Measurements from ENCODE around the gene CD22. TPM values are rescaled to one million over a fixed set of nuclear protein-coding genes. Genes with fewer than 3 reads are reported as not detected.

CD22 gene
- total RNA-seq, 1 donor from 2014 or later, result 2.5 TPM

GRCh38 chr19:35314858-35315470 lies 14.0 kb upstream of the CD22 start:
- no peak for ATAC-seq

DNA sequence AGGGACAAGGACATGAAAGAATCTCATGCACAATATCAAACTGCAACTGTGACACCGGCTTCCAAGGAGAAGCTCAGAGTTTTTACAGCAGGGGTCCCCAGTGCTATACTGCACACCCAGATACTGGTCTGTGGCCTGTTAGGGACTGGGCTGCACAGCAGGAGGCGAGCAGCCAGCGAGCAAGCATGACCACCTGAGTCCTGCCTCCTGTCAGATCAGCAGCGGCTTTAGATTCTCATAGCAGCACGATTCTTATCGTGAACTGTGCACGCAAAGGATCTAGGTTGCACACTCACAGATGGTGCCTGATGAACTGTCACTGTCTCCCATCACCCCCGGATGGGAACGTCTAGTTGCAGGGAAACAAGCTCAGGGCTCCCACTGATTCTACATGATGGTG lies 13.1 kb upstream of the CD22 start:
- no peak for ATAC-seq

DNA sequence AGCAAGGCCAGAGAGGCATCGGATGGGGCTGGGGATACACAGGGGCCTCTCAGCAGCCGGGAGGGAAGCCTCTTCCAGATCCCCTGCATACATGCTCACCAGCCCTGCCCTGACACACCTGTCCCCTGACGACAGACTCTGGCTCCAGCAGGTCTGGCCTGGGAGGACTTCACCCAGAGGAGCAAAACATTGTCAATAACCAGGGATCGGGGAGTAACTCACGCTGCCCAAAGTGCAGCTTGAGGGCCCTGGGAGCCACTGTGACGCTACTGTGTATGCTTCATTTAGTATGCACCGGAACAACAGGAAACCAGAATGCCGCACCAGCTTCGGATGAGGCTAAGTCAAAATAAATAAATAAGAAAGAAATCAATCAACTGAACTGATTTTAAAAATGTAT lies 12.4 kb upstream of the CD22 start:
- no peak for ATAC-seq

- no peak for ATAC-seq
These were observed 11.4 kb upstream of the CD22 start for GRCh38 chr19:35317464-35318043.

GRCh38 chr19:35318679-35319448 lies 10.1 kb upstream of the CD22 start:
- ATAC-seq, result peak; percentile 94

DNA sequence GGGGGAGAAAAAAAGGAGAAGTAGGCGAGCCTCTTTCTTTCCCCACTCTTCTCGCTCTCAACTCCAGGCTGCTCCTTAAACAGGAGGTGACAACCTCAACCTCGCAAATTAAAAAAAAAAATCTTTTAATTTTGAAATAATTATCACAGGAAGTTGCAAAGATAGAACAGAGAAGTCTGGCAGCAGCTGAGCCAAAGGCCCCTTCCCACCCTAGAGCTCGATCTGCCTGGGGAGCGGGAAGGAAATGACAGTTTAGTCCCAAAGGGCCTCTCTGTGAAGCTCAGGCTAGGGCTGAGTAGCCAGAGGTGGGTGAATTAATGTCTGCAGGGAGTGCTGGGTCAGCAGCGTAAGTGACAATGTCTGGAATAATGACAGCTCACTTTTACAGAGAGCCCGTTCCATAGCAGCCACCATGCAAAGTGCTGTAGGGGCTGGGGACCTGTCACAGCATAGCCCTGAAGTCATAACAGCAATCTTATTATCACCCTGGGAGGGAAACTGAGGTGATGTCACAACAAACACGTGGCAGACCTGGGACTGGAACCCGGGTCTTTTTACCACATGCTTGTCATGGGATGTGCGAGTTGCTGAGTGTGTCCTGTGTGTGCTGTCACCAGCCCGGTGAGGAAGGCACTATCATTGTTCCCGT lies 8.8 kb upstream of the CD22 start:
- ATAC-seq, result no peak

GRCh38 chr19:35321291-35321690 lies 7.7 kb upstream of the CD22 start:
- ATAC-seq, result no peak

- ATAC-seq, result no peak
These were observed 7.0 kb upstream of the CD22 start for GRCh38 chr19:35322014-35322413.

DNA sequence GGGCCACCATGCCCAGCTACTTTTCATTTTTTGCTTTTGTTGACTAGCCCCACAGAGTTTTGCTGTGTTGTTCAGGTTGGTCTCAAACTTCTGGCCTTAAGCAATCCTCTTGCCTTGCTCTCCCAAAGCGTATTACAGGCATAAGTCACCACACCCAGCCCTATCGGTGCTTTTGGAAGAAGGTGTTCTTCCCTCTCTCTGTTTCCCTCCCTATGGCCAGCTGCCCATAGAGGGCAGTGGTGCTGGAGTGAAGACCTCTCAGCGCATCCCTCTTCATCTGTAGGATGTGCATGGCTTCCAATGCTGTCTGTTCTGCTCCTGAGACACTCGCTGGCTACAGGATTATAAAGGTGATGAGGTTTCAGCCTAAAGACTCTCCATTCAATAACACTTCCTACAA lies 1.3 kb upstream of the CD22 start:
- no peak for ATAC-seq

GRCh38 chr19:35329323-35329722 lies 336 bp downstream of the CD22 start:
- ATAC-seq, result peak; percentile 18

DNA sequence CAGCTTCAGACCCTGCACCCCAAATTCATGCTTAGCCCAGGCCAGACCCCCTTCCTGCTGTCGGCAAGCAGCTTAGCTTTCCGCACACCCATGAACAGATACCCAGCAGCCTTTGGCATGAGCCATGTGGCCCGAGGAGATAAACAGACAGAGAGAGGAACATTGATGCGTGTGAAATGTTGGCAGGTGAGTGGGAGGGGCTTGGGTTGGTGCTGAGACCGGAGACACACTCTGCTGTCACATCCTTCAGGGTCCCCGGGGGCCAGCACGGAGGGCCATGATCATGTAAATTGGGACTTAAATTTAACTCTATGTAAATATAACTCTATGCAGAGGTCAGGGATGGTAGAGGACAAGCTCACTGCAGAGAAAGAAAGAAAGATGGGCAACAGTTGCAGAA lies 1.5 kb downstream of the CD22 start:
- peak; percentile 60 for ATAC-seq

DNA sequence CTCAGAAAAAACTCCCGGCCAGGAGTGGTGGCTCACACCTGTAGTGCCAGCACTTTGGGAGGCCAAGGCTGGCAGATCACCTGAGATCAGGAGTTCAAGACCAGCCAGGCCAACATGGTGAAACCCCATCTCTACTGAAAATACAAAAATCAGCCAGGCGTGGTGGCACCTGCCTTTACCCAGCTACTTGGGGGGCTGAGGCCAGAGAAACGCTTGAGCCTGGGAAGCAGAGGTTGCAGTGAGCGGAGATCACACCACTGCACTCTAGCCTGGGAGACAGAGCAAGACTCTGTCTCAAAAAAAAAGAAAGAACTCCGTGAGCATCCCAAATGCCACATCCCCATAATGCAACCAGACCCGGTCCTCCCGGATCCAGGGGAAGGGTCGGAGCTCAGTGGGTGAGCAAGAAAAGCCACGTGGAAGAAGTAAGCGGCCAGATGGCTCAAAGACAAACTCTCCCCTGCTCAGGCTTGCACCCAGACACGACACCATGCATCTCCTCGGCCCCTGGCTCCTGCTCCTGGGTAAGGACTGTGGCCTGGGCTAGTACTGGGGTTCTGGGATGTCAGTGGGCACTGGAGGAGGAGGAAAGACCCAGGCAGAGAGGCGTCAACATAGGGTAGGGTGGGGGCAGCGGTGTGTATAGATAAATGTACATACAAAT lies 2.7 kb downstream of the CD22 start:
- no peak for ATAC-seq

- ATAC-seq, result no peak
These were observed 3.8 kb downstream of the CD22 start for GRCh38 chr19:35332817-35333216.

- no peak for ATAC-seq
These were observed 5.3 kb downstream of the CD22 start for GRCh38 chr19:35334144-35334753.

DNA sequence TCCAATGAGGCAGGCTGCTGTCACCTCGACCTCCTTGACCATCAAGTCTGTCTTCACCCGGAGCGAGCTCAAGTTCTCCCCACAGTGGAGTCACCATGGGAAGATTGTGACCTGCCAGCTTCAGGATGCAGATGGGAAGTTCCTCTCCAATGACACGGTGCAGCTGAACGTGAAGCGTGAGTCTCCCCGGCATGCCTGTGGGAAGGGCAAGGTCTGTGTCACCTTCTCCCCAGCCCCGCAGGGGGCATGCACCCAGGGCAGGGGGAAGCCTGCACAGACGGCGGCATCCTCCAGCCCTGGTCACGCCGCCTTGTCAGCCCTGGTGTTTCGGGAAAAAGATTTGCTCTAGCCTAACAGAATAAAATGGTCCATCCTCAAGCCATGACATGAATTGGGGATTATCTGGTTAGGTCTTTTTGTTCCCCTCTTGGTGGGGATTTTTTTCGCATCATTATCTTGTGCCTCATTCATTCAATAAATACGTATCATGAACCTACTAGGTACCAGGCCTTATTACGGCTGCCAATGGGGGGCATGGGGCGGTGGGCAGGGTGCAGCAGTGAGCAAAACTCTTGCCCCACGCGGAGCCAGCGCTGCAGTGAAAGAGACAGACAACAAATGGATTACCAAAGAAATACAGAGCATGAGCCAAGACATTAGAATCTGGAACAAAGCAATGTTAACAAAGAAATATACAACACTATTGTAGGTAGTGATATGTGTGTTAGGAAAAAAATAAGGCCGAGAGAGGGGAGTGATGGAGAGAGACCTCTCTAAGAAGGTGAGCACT lies 7.4 kb downstream of the CD22 start:
- ATAC-seq, result no peak

- no peak for ATAC-seq
These were observed 8.4 kb downstream of the CD22 start for GRCh38 chr19:35337097-35337983.

- peak; percentile 15 for ATAC-seq
These were observed 9.0 kb downstream of the CD22 start for GRCh38 chr19:35337984-35338296.

GRCh38 chr19:35340431-35340830 lies 11.4 kb downstream of the CD22 start:
- no peak for ATAC-seq

DNA sequence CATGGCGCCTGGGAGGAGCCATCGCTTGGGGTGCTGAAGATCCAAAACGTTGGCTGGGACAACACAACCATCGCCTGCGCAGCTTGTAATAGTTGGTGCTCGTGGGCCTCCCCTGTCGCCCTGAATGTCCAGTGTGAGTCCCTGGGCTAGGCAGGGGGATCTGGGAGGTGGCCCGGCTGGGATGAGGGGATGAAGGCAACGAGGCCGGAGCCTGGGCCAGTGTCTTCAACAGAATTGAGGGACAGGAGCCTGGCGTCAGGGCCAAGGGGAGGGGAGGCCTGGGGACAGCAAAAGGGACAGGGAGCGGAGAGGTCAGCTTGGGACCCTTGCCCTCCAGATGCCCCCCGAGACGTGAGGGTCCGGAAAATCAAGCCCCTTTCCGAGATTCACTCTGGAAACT lies 12.0 kb downstream of the CD22 start:
- ATAC-seq, result no peak

- no peak for ATAC-seq
These were observed 12.7 kb downstream of the CD22 start for GRCh38 chr19:35341565-35342225.
